Tibial nerve (tissue), 4 donors: ENCODE measurements around the gene ASB13. TPM values are rescaled to one million over a fixed set of nuclear protein-coding genes. Genes with fewer than 3 reads are reported as not detected.

Experiments
- DNase-seq, 2 donors: peaks; one replicate each; pipeline ENCODE4 v3.0.0-alpha.2; 2019; ENCODE audit warnings: low spot score in 2 of 2
- H3K27ac ChIP-seq, 4 donors: fragments of 200-600 bp; sonication (generic) in 3 of 4; one replicate each; pipeline ENCODE4 v1.5.1; 2017 to 2019; ENCODE audit warnings: mild to moderate bottlenecking in 1 of 4
- H3K27me3 ChIP-seq, 2 donors: fragments of 200-600 bp; sonication (generic) in 1 of 2; one replicate each; pipeline versions ENCODE4 v1.5.1 to v1.6.0; 2017 to 2019
- H3K36me3 ChIP-seq, 3 donors: fragments of 200-600 bp; sonication (generic); one replicate each; pipeline ENCODE4 v1.5.1; 2018 to 2019
- H3K4me1 ChIP-seq, 4 donors: fragments of 200-600 bp; sonication (generic) in 3 of 4; one replicate each; pipeline ENCODE4 v1.5.1; 2017 to 2019
- H3K4me3 ChIP-seq, 4 donors: fragments of 200-600 bp; sonication (generic) in 3 of 4; one replicate each; pipeline ENCODE4 v1.5.1; 2017 to 2019; ENCODE audit warnings: mild to moderate bottlenecking in 1 of 4, moderate library complexity in 1 of 4
- H3K9me3 ChIP-seq, 4 donors: fragments of 200-600 bp; sonication (generic) in 3 of 4; one replicate each; pipeline ENCODE4 v1.5.1; 2017 to 2019
- CTCF ChIP-seq, 5 experiments: fragments of 200-600 bp in 3 of 5; fragments of 450-650 bp in 2 of 5; sonication (generic) in 3 of 5; IDR thresholded peaks; one replicate each; pipeline ENCODE4 v1.5.1; 2016 to 2019; ENCODE audit warnings: antibody characterized with exemption in 5 of 5, mild to moderate bottlenecking in 3 of 5, moderate library complexity in 2 of 5
- EP300 ChIP-seq, 2 donors: sonication (generic); formaldehyde crosslinking; IDR thresholded peaks; one replicate each; pipeline ENCODE4 v1.6.1; 2017; ENCODE audit warnings: antibody characterized with exemption in 2 of 2, mild to moderate bottlenecking in 1 of 2
- POLR2A ChIP-seq, 2 donors: fragments of 450-650 bp; IDR thresholded peaks; one replicate each; pipeline ENCODE4 v1.6.1; 2017; ENCODE audit warnings: antibody characterized with exemption in 2 of 2, mild to moderate bottlenecking in 2 of 2, moderate library complexity in 2 of 2
- WGBS, 2 donors: methylation state at CpG; one replicate each; pipeline ENCODE4 v1.1.5; 2018; 5-methylcytosine and 5-hydroxymethylcytosine counted together
- total RNA-seq, 4 donors: library from RNA; depleted of rRNA; stranded (reverse); fragments of >200 nt; gene quantifications; one replicate each; pipeline ENCODE4 v1.1.0, GENCODE V29; 2016

ASB13 gene
- total RNA-seq, 4 donors from 2014 or later: 18.3 to 39.2 (median 32.3) TPM

- H3K27ac ChIP-seq: peak overlapping the region in 3 of 4 donors; percentile 79 to 86 (median 86)
- no peaks in the 10 kb centered on the region for H3K9me3 ChIP-seq
- no peaks in the 10 kb centered on the region for H3K27me3 ChIP-seq
- peaks cover 0 to 46% (median 4%) of the 10 kb centered on the region in 4 donors for H3K4me1 ChIP-seq
- H3K36me3 ChIP-seq: no peaks in the 10 kb centered on the region
- peak overlapping the region; percentile 70 to 97 (median 92) for H3K4me3 ChIP-seq
- DNase-seq: no peak
- 17 to 20% methylated on average over 9 of the region's 9 CpGs for WGBS, 2 donors
- no peak for TF ChIP-seq EP300 (IDR thresholded peaks at IDR 0.05)
- TF ChIP-seq CTCF (IDR thresholded peaks at IDR 0.05): no peak
- no peak for TF ChIP-seq POLR2A (IDR thresholded peaks at IDR 0.05)
Observed at GRCh38 chr10:5665373-5666007, 905 bp downstream of the ASB13 start.

DNA sequence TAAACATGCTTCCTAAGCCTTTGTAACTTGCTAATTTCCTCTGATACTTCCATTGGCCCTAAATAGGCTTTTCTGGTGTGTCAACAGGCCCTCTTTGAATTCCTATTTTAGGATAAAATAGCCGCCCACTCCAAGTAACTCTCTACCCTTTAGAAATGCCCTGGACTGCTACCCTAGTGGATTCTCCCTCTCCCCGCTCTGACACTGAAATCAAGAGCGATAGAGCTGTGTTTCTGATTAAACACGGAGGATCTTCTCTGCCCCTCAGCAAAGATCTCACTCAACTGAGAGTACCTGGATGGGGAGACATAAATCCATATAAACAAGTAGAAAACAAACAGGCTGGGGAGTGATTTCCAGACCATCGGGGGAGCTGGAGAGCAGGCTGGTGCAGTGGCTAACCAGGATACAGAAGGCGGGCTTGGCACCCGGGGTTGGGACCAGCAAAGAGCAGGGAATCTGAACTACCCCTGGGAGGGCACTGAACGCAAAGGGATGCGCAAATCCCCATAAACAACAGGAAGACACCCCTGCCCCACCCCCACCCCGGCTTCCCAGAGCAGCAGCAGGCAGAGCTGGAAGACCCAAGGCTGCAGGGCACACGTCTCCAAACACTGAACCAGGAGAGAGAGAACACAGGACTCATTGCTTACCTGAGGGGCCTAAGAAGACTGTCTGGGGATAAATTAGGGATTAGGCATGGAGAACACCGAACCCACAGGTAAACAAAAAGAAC, 2.5 kb downstream of the ASB13 start:
- WGBS, 2 donors: 59 to 66% methylated on average over 12 of the region's 12 CpGs
- TF ChIP-seq POLR2A (IDR thresholded peaks at IDR 0.05): no peak
- no peaks in the 10 kb centered on the region for H3K27me3 ChIP-seq
- no peak overlapping the region for H3K4me3 ChIP-seq
- DNase-seq: no peak
- no peaks in the 10 kb centered on the region for H3K9me3 ChIP-seq
- H3K36me3 ChIP-seq: no peaks in the 10 kb centered on the region
- H3K27ac ChIP-seq: no peak overlapping the region
- peaks cover 0 to 62% (median 4%) of the 10 kb centered on the region in 4 donors for H3K4me1 ChIP-seq

DNA sequence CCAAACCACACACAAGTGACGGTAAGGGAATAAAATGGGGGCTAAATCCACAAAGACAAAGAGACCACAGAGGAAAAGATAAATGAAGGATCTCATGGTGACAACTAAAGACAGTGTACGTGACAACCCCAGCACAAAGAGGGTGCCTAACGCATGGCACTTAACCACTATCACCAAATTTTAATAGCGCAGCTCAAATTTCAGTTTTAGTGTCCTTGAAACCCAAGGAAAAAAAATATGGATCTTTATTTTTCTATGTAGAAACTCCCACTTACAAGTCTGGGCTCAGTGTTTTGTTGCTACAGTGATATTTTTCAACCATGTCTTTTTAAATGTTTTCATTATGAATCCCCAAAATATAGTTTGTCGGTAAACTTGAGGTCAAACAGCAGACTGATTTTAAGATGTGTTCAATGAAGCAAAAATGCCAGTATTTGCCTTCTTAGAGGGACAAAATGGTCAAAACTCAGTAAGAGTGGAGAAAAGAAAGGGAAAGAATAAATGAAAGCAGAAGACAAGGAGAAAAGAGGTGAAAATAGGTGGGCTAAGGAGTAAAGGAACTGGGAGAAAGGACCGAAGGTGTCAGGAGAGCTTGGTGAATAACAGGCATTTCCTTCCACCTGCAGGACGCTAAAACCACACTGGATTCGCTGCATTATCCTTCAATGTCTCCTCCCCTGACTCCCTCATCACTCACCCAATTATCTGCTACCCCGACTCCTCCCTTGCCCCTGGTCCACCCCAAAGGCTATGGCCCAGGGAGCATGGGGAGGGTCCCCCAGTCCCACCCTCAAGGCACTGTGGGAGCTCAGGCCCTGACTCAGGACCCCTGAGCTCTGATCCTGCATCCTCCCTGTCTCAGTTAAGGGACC, 3.5 kb downstream of the ASB13 start:
- DNase-seq: no peak
- H3K36me3 ChIP-seq: no peaks in the 10 kb centered on the region
- no peaks in the 10 kb centered on the region for H3K9me3 ChIP-seq
- no peak for TF ChIP-seq POLR2A (IDR thresholded peaks at IDR 0.05)
- TF ChIP-seq EP300 (IDR thresholded peaks at IDR 0.05): no peak
- no peak for TF ChIP-seq CTCF (IDR thresholded peaks at IDR 0.05)
- no peak overlapping the region for H3K4me3 ChIP-seq
- no peaks in the 10 kb centered on the region for H3K27me3 ChIP-seq
- H3K4me1 ChIP-seq: peaks cover 0 to 62% (median 4%) of the 10 kb centered on the region in 4 donors
- WGBS, 2 donors: 81 to 85% methylated on average over 9 of the region's 9 CpGs
- no peak overlapping the region for H3K27ac ChIP-seq

GRCh38 chr10:5661043-5661442, 5.4 kb downstream of the ASB13 start:
- DNase-seq: no peak
- 68 to 76% methylated on average over 6 of the region's 6 CpGs for WGBS, 2 donors
- H3K9me3 ChIP-seq: no peaks in the 10 kb centered on the region
- H3K27me3 ChIP-seq: no peaks in the 10 kb centered on the region
- no peak overlapping the region for H3K27ac ChIP-seq
- no peak for TF ChIP-seq CTCF (IDR thresholded peaks at IDR 0.05)
- TF ChIP-seq POLR2A (IDR thresholded peaks at IDR 0.05): no peak
- TF ChIP-seq EP300 (IDR thresholded peaks at IDR 0.05): no peak
- H3K4me3 ChIP-seq: no peak overlapping the region
- peaks cover 0 to 50% (median 0%) of the 10 kb centered on the region in 4 donors for H3K4me1 ChIP-seq
- H3K36me3 ChIP-seq: no peaks in the 10 kb centered on the region

DNA sequence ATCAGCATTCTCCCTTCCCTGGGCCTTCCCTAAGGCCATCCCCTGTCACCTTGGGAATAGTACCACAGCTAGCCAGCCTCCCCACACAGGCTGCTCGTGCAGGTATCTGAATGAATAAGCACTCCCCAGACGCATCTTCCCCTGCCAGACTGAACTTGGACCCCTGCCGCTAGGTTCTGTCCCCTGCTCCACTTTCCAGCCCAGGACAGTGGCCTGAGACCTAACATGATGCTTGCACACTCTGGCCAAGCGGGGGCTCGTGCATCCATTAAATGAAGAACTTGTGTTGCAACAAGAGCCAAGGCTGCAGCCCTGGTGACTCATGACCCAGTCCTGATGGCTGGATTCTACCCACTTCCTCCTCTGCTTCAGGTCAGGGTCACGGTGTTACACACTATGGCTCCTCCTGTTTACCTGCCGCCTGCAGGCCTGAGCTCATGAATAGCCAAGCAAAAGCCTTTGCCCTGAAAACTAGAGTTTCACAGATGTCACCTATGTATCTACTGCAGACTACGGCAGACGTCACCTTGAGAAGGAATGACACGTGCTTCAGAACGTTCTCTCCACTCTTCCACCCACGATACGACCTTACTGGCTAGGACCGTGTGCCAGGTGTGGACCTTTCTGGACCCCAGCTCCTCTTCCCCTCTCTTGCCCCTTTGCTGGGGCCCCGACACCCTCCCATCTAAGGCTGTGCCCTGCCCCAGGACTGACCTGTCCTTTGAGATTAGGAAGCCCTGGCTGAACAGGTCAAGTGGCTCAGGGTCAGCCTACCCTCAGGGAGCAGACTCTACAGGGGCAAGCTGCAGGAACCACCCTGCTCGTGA, 6.5 kb downstream of the ASB13 start:
- TF ChIP-seq CTCF (IDR thresholded peaks at IDR 0.05) (no peak), POLR2A (IDR thresholded peaks at IDR 0.05) (no peak), EP300 (IDR thresholded peaks at IDR 0.05) (no peak)
- DNase-seq: peak in 1 of 2 donors; percentile 44
- H3K4me1 ChIP-seq: peaks cover 0 to 44% (median 0%) of the 10 kb centered on the region in 4 donors
- no peak overlapping the region for H3K27ac ChIP-seq
- no peaks in the 10 kb centered on the region for H3K9me3 ChIP-seq
- H3K27me3 ChIP-seq: no peaks in the 10 kb centered on the region
- 62 to 72% methylated on average over 16 of the region's 16 CpGs for WGBS, 2 donors
- H3K4me3 ChIP-seq: no peak overlapping the region
- peaks cover 0 to 6% (median 0%) of the 10 kb centered on the region in 3 donors for H3K36me3 ChIP-seq
